Panc1 (cell line): ENCODE results near the gene TNPO2.

Experiments
- CTCF ChIP-seq: fragments of 450-650 bp; IDR thresholded peaks from 2 replicates; pipeline ENCODE4 v1.5.1; 2017; ENCODE audit warnings: mild to moderate bottlenecking
- POLR2AphosphoS5 ChIP-seq: IDR thresholded peaks from 2 replicates; pipeline ENCODE4 v1.6.1; 2012; ENCODE audit warnings: mild to moderate bottlenecking, low read depth, low read length, moderate library complexity
- SIN3A ChIP-seq: IDR thresholded peaks from 2 replicates; pipeline ENCODE4 v1.6.1; 2012; ENCODE audit warnings: low read depth, mild to moderate bottlenecking, low read length, moderate library complexity, borderline replicate concordance; ENCODE audit not compliant: insufficient read depth
- TCF7L2 ChIP-seq: IDR thresholded peaks from 2 replicates; pipeline ENCODE4 v1.6.1; 2011; ENCODE audit warnings: mild to moderate bottlenecking, low read depth, low read length, inconsistent platforms
- TF ChIP-seq, protein P1 (sequence below), 2 experiments: IDR thresholded peaks; 2 replicates each; pipeline ENCODE4 v1.6.1; 2011 to 2012; ENCODE audit warnings: low read depth in 2 of 2, control low read depth in 1 of 2, low read length in 1 of 2, mild to moderate bottlenecking in 1 of 2, moderate library complexity in 1 of 2; ENCODE audit not compliant: insufficient read depth in 1 of 2

- TF ChIP-seq CTCF (no peak), POLR2AphosphoS5 (no peak), TCF7L2 (no peak), SIN3A (no peak)
- TF ChIP-seq, protein P1, sequence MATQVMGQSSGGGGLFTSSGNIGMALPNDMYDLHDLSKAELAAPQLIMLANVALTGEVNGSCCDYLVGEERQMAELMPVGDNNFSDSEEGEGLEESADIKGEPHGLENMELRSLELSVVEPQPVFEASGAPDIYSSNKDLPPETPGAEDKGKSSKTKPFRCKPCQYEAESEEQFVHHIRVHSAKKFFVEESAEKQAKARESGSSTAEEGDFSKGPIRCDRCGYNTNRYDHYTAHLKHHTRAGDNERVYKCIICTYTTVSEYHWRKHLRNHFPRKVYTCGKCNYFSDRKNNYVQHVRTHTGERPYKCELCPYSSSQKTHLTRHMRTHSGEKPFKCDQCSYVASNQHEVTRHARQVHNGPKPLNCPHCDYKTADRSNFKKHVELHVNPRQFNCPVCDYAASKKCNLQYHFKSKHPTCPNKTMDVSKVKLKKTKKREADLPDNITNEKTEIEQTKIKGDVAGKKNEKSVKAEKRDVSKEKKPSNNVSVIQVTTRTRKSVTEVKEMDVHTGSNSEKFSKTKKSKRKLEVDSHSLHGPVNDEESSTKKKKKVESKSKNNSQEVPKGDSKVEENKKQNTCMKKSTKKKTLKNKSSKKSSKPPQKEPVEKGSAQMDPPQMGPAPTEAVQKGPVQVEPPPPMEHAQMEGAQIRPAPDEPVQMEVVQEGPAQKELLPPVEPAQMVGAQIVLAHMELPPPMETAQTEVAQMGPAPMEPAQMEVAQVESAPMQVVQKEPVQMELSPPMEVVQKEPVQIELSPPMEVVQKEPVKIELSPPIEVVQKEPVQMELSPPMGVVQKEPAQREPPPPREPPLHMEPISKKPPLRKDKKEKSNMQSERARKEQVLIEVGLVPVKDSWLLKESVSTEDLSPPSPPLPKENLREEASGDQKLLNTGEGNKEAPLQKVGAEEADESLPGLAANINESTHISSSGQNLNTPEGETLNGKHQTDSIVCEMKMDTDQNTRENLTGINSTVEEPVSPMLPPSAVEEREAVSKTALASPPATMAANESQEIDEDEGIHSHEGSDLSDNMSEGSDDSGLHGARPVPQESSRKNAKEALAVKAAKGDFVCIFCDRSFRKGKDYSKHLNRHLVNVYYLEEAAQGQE (IDR thresholded peaks at IDR 0.05; ENCODE audit: insufficient read depth in 1 of 2, low read depth in 2 of 2, low read length in 1 of 2) = no peak
These were observed 421 bp downstream of the TNPO2 start for GRCh38 chr19:12723381-12723640.
